Measurements from ENCODE around the gene SCARB1.

Gene SCARB1

GRCh38 chr12:124861492-124861891, 2.2 kb downstream of the SCARB1 start:
- TF ChIP-seq, protein P1, sequence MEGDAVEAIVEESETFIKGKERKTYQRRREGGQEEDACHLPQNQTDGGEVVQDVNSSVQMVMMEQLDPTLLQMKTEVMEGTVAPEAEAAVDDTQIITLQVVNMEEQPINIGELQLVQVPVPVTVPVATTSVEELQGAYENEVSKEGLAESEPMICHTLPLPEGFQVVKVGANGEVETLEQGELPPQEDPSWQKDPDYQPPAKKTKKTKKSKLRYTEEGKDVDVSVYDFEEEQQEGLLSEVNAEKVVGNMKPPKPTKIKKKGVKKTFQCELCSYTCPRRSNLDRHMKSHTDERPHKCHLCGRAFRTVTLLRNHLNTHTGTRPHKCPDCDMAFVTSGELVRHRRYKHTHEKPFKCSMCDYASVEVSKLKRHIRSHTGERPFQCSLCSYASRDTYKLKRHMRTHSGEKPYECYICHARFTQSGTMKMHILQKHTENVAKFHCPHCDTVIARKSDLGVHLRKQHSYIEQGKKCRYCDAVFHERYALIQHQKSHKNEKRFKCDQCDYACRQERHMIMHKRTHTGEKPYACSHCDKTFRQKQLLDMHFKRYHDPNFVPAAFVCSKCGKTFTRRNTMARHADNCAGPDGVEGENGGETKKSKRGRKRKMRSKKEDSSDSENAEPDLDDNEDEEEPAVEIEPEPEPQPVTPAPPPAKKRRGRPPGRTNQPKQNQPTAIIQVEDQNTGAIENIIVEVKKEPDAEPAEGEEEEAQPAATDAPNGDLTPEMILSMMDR (IDR thresholded peaks at IDR 0.05; ENCODE audit: low read depth, low read length) = no peak
- peak; percentile 77 for DNase-seq (ENCODE audit: low read depth, low spot score)
- H3K4me3 ChIP-seq (ENCODE audit: low read depth, low read length) = no peak overlapping the region
- in situ Hi-C loops (cut with HindIII; ENCODE audit: low sequenced_read_pairs) = no loop called here

GRCh38 chr12:124857921-124858461, 5.7 kb downstream of the SCARB1 start:
- no peak for DNase-seq (ENCODE audit: low read depth, low spot score)
- in situ Hi-C loops (cut with HindIII; ENCODE audit: low sequenced_read_pairs) = no loop called here
- TF ChIP-seq, protein P1 (IDR thresholded peaks at IDR 0.05; ENCODE audit: low read depth, low read length) = no peak
- no peak overlapping the region for H3K4me3 ChIP-seq (ENCODE audit: low read depth, low read length)

GRCh38 chr12:124856842-124857178, 6.9 kb downstream of the SCARB1 start:
- DNase-seq (ENCODE audit: low read depth, low spot score) = no peak
- no peak overlapping the region for H3K4me3 ChIP-seq (ENCODE audit: low read depth, low read length)
- in situ Hi-C loops (cut with HindIII; ENCODE audit: low sequenced_read_pairs) = no loop called here
- TF ChIP-seq, protein P1 (IDR thresholded peaks at IDR 0.05; ENCODE audit: low read depth, low read length) = no peak

GRCh38 chr12:124856132-124856841, 7.4 kb downstream of the SCARB1 start:
- in situ Hi-C loops (cut with HindIII; ENCODE audit: low sequenced_read_pairs) = no loop called here
- no peak overlapping the region for H3K4me3 ChIP-seq (ENCODE audit: low read depth, low read length)
- TF ChIP-seq, protein P1 (IDR thresholded peaks at IDR 0.05; ENCODE audit: low read depth, low read length) = peak; percentile 27
- DNase-seq (ENCODE audit: low read depth, low spot score) = no peak

DNA sequence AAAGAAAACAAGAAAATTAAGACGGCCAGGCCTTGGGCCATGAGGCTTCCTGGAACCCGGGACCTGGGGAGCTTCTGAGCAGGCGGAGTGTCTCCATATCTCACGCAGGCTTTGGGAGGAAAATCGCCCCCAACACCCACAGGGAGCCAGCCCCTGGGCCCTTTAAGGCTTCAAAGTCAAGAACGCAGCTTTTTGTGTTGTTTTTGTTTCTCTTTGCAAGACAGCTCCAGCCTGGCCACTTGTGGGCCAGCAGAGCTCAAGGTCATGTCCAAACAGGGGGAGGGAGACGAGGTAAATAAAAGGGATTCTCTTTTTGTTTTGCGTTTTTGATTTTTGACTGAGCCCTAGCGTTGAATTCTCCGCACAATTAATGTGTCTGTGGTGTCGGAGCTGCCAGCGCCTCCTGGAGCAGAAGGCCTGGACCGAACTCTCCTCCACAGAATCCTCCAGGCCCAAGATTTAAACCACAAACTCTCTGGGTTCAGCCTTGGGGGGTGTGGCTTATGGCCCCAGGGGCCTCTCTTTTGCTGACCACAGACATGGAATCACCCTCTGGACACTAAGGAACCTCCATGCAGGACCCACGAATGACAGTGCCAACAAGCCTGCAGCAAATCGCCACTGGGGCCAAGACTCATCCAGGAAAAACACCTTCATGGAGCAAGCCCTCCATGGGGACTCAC, 8.2 kb downstream of the SCARB1 start:
- TF ChIP-seq, protein P1 (IDR thresholded peaks at IDR 0.05; ENCODE audit: low read depth, low read length) = no peak
- no peak for DNase-seq (ENCODE audit: low read depth, low spot score)
- H3K4me3 ChIP-seq (ENCODE audit: low read depth, low read length) = no peak overlapping the region
- in situ Hi-C loops (cut with HindIII; ENCODE audit: low sequenced_read_pairs) = no loop called here

DNA sequence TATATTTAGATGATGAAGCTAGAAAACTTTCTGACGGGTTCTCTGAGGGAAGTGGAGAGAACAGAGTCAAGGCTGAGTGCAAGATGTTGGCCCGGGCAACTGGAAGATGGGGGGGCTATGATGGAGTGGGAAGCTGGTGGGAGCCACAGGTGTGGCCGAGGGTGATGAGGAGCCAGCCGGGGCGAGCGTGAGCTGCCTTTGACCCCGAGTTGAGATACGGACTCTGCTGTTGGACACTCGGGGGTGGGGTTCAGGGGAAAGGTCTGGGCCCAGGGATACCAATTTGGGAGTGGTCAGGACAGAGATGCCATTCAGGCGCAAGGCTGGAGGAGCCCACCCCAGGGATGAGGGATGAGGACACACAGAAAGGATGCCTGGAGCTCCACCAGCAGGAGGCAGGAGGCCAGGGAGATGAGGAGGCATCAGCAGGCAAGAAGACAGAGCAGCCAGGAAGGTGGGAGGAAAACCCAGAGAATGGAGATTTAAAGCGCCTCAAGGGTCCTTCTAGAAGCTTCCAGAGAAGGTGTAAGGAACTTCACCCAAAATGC, 9.0 kb downstream of the SCARB1 start:
- H3K4me3 ChIP-seq (ENCODE audit: low read depth, low read length) = no peak overlapping the region
- in situ Hi-C loops (cut with HindIII; ENCODE audit: low sequenced_read_pairs) = no loop called here
- TF ChIP-seq, protein P1 (IDR thresholded peaks at IDR 0.05; ENCODE audit: low read depth, low read length) = no peak
- DNase-seq (ENCODE audit: low read depth, low spot score) = no peak

Measured in astrocyte of the spinal cord (primary cell).